Measurements from ENCODE around the gene SWT1.

Gene SWT1

GRCh38 chr1:185156854-185157598 lies at the start of gene SWT1, which contains the start of gene TRMT1L:
Gene SWT1, plus strand, starts transcription at chr1:185157167. Its CDS starts 3,675 bp downstream, at chr1:185160842.
Gene TRMT1L, minus strand, starts transcription at chr1:185156953. Its CDS starts 241 bp downstream, at chr1:185156712.
- peak; percentile 98 for DNase-seq (ENCODE audit: low read depth, low spot score)

- DNase-seq (ENCODE audit: low read depth, low spot score) = no peak
These were observed 48.6 kb upstream of the SWT1 start for GRCh38 chr1:185108321-185108720.

GRCh38 chr1:185110145-185110544 lies 46.8 kb upstream of the SWT1 start:
- no peak for DNase-seq (ENCODE audit: low read depth, low spot score)

- no peak for DNase-seq (ENCODE audit: low read depth, low spot score)
These were observed 45.1 kb upstream of the SWT1 start for GRCh38 chr1:185111873-185112272.

GRCh38 chr1:185112356-185112755 lies 44.6 kb upstream of the SWT1 start:
- DNase-seq (ENCODE audit: low read depth, low spot score) = no peak

- no peak for DNase-seq (ENCODE audit: low read depth, low spot score)
These were observed 27.3 kb upstream of the SWT1 start for GRCh38 chr1:185129708-185130107.

GRCh38 chr1:185132534-185132933 lies 24.4 kb upstream of the SWT1 start:
- DNase-seq (ENCODE audit: low read depth, low spot score) = no peak

GRCh38 chr1:185137896-185138545 lies 18.9 kb upstream of the SWT1 start:
- no peak for DNase-seq (ENCODE audit: low read depth, low spot score)

GRCh38 chr1:185139246-185139645 lies 17.7 kb upstream of the SWT1 start:
- DNase-seq (ENCODE audit: low read depth, low spot score) = no peak

- no peak for DNase-seq (ENCODE audit: low read depth, low spot score)
These were observed 12.7 kb upstream of the SWT1 start for GRCh38 chr1:185144233-185144632.

- no peak for DNase-seq (ENCODE audit: low read depth, low spot score)
These were observed 5.8 kb upstream of the SWT1 start for GRCh38 chr1:185151215-185151614.

- no peak for DNase-seq (ENCODE audit: low read depth, low spot score)
These were observed 4.7 kb upstream of the SWT1 start for GRCh38 chr1:185152187-185152767.

- DNase-seq (ENCODE audit: low read depth, low spot score) = no peak
These were observed 2.0 kb upstream of the SWT1 start for GRCh38 chr1:185154912-185155513.

- no peak for DNase-seq (ENCODE audit: low read depth, low spot score)
These were observed 1.2 kb upstream of the SWT1 start for GRCh38 chr1:185155600-185156287.

- DNase-seq (ENCODE audit: low read depth, low spot score) = no peak
These were observed 596 bp upstream of the SWT1 start for GRCh38 chr1:185156288-185156853.

- no peak for DNase-seq (ENCODE audit: low read depth, low spot score)
These were observed 839 bp downstream of the SWT1 start for GRCh38 chr1:185157599-185158412.

GRCh38 chr1:185158800-185159199 lies 1.8 kb downstream of the SWT1 start:
- no peak for DNase-seq (ENCODE audit: low read depth, low spot score)

- no peak for DNase-seq (ENCODE audit: low read depth, low spot score)
These were observed 3.0 kb downstream of the SWT1 start for GRCh38 chr1:185159966-185160365.

GRCh38 chr1:185162491-185162890 lies 5.5 kb downstream of the SWT1 start:
- DNase-seq (ENCODE audit: low read depth, low spot score) = no peak

GRCh38 chr1:185166106-185166505 lies 9.1 kb downstream of the SWT1 start:
- DNase-seq (ENCODE audit: low read depth, low spot score) = no peak
